ENCODE measurements around the gene CREB5. TPM values are rescaled to one million over a fixed set of nuclear protein-coding genes. Genes with fewer than 3 reads are reported as not detected.

The CREB5 gene
- polyA plus RNA-seq, 1 donor = 12.9 TPM

DNA sequence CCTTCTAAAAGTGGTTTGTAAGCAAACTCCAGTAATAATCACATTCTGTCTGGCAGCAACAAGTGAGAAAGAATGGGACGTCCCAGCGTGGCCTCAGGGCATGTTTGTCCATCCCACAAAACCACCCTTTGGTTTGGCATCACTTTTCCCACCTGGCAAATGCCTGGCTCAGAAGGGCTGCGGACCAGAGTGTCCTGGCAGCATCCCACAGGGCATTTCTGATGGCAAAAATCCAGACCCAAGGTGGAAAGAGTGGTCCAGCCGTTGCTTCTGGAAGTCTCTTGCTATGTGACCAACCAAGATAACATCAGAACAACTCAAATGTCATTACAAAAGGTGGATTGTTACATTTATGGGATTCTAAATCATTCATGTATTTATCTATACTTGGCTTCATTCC lies 174.4 kb downstream of the CREB5 start:
- no peak overlapping the region for H3K4me3 ChIP-seq (ENCODE audit: low read length)
- WGBS (ENCODE audit: insufficient coverage, low lambda C conversion rate) = 90% methylated on average over 2 of the region's 4 CpGs
- H3K36me3 ChIP-seq (ENCODE audit: control insufficient read depth, insufficient read depth, low read length) = no peaks in the 10 kb centered on the region
- H3K4me1 ChIP-seq (ENCODE audit: control insufficient read depth, insufficient read depth, low read length) = no peaks in the 10 kb centered on the region
- no peak for DNase-seq
- H3K27me3 ChIP-seq (ENCODE audit: control insufficient read depth, insufficient read depth, low read length) = peaks cover 2% of the 10 kb centered on the region
- no peak overlapping the region for H3K27ac ChIP-seq (ENCODE audit: low read length)
- no peaks in the 10 kb centered on the region for H3K9me3 ChIP-seq (ENCODE audit: control insufficient read depth, low read depth, low read length)

DNA sequence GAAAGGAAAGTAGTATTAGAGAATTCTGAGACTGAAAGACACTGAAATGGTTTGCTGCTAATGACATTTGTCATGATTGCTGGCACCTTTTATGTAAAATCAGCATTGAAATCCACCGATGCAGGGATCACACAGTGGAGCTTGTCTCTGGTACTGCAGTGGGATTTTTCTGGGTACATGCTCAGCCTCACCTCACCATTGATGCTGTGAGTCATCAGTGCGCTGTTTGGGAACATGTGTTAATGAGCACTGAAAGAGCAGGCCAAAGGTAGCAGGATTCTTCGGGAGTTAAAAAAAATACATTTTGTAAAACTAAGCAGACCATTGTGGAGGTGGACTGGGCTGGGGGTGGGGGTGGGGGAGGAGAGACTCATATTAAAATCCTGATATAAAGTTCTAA lies 174.9 kb downstream of the CREB5 start:
- Histone ChIP-seq H3K27me3 (ENCODE audit: control insufficient read depth, insufficient read depth, low read length) (peaks cover 2% of the 10 kb centered on the region), H3K9me3 (ENCODE audit: control insufficient read depth, low read depth, low read length) (no peaks in the 10 kb centered on the region), H3K4me3 (ENCODE audit: low read length) (no peak overlapping the region), H3K4me1 (ENCODE audit: control insufficient read depth, insufficient read depth, low read length) (no peaks in the 10 kb centered on the region), H3K27ac (ENCODE audit: low read length) (no peak overlapping the region), H3K36me3 (ENCODE audit: control insufficient read depth, insufficient read depth, low read length) (no peaks in the 10 kb centered on the region)
- DNase-seq = no peak
- WGBS (ENCODE audit: insufficient coverage, low lambda C conversion rate) = no CpG with 5 or more reads among the region's 3 CpGs

DNA sequence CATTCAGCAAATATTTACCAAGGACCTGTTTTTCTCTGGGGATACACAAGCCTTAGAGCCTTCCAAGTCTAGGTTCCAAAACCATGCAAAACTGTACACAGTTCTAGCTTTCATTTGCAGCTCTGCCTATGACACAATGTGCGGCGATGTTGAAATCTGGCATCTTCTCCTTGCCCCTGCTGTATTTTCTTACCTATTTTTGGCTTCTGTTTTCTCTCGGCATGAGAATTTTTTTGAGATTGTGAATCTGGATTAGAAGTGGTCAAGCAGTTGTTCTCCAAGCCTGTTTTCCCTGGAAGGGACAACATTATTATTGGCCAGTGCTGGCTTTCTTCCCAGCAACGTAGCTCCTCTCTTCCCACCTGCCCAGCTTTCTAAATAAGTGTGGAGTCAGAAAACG lies 176.3 kb downstream of the CREB5 start:
- H3K4me1 ChIP-seq (ENCODE audit: control insufficient read depth, insufficient read depth, low read length) = no peaks in the 10 kb centered on the region
- H3K36me3 ChIP-seq (ENCODE audit: control insufficient read depth, insufficient read depth, low read length) = no peaks in the 10 kb centered on the region
- no peak overlapping the region for H3K27ac ChIP-seq (ENCODE audit: low read length)
- H3K27me3 ChIP-seq (ENCODE audit: control insufficient read depth, insufficient read depth, low read length) = peaks cover 2% of the 10 kb centered on the region
- H3K4me3 ChIP-seq (ENCODE audit: low read length) = no peak overlapping the region
- no peaks in the 10 kb centered on the region for H3K9me3 ChIP-seq (ENCODE audit: control insufficient read depth, low read depth, low read length)
- WGBS (ENCODE audit: insufficient coverage, low lambda C conversion rate) = 40% methylated on average over 1 of the region's 5 CpGs
- no peak for DNase-seq

DNA sequence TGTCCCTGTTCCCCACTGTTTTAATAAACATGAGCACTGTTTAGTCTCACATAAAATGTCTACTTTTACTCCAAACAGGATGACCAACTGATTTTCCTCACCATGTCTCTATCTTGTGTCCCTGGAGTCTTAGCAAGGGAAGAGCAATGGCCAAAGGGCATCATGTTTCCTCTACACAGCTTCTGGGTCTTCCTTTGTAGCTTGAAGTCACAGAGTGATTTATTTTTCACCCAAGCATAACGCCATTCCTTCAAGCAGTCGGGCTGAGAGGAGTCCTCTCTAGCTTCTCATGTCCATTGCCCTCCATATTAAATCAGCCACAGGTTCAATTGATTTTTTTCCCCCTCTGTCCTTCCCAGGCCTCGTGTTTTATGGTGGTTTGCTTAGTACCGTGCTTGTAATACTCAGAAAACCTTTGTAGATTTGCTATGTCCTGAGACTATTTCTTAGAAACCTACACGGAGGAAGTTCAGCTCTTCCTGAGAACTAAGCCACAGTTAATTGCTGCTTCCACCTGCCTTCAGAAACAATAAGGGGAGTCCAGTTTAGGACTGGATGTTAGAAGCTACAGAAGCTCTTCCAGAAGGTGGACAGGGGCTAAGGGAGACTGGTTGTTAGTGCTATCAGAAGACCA lies 178.8 kb downstream of the CREB5 start:
- H3K4me3 ChIP-seq (ENCODE audit: low read length) = no peak overlapping the region
- no peak for DNase-seq
- no peaks in the 10 kb centered on the region for H3K4me1 ChIP-seq (ENCODE audit: control insufficient read depth, insufficient read depth, low read length)
- H3K36me3 ChIP-seq (ENCODE audit: control insufficient read depth, insufficient read depth, low read length) = no peaks in the 10 kb centered on the region
- no peaks in the 10 kb centered on the region for H3K27me3 ChIP-seq (ENCODE audit: control insufficient read depth, insufficient read depth, low read length)
- no peaks in the 10 kb centered on the region for H3K9me3 ChIP-seq (ENCODE audit: control insufficient read depth, low read depth, low read length)
- H3K27ac ChIP-seq (ENCODE audit: low read length) = no peak overlapping the region
- WGBS (ENCODE audit: insufficient coverage, low lambda C conversion rate) = no CpG with 5 or more reads among the region's 5 CpGs

DNA sequence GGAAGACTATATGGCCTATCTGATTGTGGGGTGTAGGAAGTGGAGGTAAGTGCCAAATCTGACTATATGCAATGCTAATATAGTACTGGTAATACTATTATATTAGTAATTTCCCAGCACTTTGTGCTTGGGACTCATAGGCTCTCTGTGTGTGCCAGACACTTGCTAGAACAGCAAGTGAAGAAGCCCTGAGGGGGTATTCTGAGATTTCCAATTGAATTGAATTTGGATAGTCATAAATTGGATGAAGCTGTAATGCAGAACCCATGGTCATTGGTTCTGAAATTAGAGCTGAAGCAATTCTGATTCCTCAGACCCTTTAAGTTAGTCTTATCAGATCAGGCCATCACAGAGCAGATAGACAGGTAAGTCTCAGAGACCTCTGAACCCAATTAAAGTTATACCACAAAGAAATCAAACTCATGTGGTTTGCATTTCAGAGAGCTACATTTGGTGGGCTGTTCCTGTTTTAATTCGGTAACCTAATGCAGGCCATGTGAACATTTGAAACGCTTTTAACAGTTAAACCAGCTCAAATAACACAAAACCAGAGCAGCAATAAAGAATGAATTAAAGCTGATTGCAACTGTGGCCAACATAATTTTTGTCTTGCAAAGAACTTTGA lies 179.5 kb downstream of the CREB5 start:
- Histone ChIP-seq H3K27ac (ENCODE audit: low read length) (no peak overlapping the region), H3K4me1 (ENCODE audit: control insufficient read depth, insufficient read depth, low read length) (no peaks in the 10 kb centered on the region), H3K9me3 (ENCODE audit: control insufficient read depth, low read depth, low read length) (no peaks in the 10 kb centered on the region), H3K36me3 (ENCODE audit: control insufficient read depth, insufficient read depth, low read length) (no peaks in the 10 kb centered on the region), H3K27me3 (ENCODE audit: control insufficient read depth, insufficient read depth, low read length) (no peaks in the 10 kb centered on the region), H3K4me3 (ENCODE audit: low read length) (no peak overlapping the region)
- WGBS (ENCODE audit: insufficient coverage, low lambda C conversion rate) = no CpG with 5 or more reads among the region's 2 CpGs
- no peak for DNase-seq

DNA sequence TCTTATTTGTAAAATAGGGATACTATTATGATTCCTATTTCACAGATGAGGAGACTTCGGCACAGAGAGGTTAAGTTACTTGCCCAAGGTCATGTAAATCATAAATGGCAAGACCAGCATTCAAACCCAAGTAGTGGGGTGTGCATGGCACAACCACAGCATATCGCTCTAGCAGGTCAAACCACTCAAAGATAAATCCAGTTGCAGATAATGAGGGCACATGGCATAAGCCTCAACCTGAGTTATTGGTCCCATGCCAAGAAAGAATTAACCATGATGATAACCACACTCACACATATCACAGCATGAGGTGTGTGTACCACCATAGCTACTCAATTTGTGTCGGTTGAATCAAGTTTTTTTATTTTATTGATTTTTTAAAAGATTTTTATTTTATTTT lies 180.5 kb downstream of the CREB5 start:
- Histone ChIP-seq H3K27ac (ENCODE audit: low read length) (no peak overlapping the region), H3K27me3 (ENCODE audit: control insufficient read depth, insufficient read depth, low read length) (no peaks in the 10 kb centered on the region), H3K4me1 (ENCODE audit: control insufficient read depth, insufficient read depth, low read length) (no peaks in the 10 kb centered on the region), H3K36me3 (ENCODE audit: control insufficient read depth, insufficient read depth, low read length) (no peaks in the 10 kb centered on the region), H3K9me3 (ENCODE audit: control insufficient read depth, low read depth, low read length) (no peaks in the 10 kb centered on the region), H3K4me3 (ENCODE audit: low read length) (no peak overlapping the region)
- no peak for DNase-seq
- 100% methylated on average over 1 of the region's 3 CpGs for whole genome bisulfite sequencing (ENCODE audit: insufficient coverage, low lambda C conversion rate)

DNA sequence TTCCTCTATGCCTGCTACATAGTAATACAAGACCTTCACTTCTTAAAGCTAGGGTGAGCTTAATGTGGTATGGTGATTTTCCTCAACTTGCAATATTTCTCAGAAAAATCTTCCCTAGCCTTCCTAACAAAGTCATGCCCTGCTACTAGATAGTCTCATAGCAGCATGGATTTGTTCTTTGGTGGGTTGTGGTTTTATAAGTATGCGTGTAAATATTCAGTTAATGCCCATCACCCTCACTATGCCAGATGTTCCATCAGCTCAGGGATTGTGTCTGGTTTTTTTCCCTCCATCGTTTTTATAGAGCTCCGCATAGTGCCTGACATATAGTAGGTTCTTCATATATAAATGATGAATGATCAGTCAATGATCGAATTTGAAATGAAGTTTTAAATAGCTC lies 182.8 kb downstream of the CREB5 start:
- no peak overlapping the region for H3K4me3 ChIP-seq (ENCODE audit: low read length)
- WGBS (ENCODE audit: insufficient coverage, low lambda C conversion rate) = 93% methylated on average over 3 of the region's 4 CpGs
- H3K4me1 ChIP-seq (ENCODE audit: control insufficient read depth, insufficient read depth, low read length) = no peaks in the 10 kb centered on the region
- H3K9me3 ChIP-seq (ENCODE audit: control insufficient read depth, low read depth, low read length) = no peaks in the 10 kb centered on the region
- H3K27ac ChIP-seq (ENCODE audit: low read length) = no peak overlapping the region
- peaks cover 5% of the 10 kb centered on the region for H3K27me3 ChIP-seq (ENCODE audit: control insufficient read depth, insufficient read depth, low read length)
- no peak for DNase-seq
- no peaks in the 10 kb centered on the region for H3K36me3 ChIP-seq (ENCODE audit: control insufficient read depth, insufficient read depth, low read length)

DNA sequence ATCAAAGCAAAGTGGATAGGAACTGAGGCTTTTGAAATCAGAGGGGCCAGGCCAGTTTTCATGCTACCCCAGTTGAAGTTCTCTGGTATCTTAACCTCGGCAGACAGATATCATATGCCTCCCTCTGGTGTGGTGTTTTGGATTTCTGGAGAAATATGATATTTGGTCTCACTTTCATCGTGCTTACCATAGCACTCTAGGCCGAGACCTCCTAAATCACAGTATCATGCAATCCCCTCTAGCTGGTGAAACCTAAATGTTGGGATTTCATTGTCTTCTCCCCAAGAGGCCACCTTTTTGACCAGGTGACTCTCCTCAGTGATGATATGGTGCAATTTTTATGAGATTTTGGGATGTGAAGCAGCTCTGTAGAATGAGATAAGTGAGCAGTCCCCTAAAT lies 183.5 kb downstream of the CREB5 start:
- H3K9me3 ChIP-seq (ENCODE audit: control insufficient read depth, low read depth, low read length) = no peaks in the 10 kb centered on the region
- no peak for DNase-seq
- WGBS (ENCODE audit: insufficient coverage, low lambda C conversion rate) = no CpG with 5 or more reads among the region's 3 CpGs
- H3K36me3 ChIP-seq (ENCODE audit: control insufficient read depth, insufficient read depth, low read length) = no peaks in the 10 kb centered on the region
- no peak overlapping the region for H3K27ac ChIP-seq (ENCODE audit: low read length)
- H3K4me1 ChIP-seq (ENCODE audit: control insufficient read depth, insufficient read depth, low read length) = no peaks in the 10 kb centered on the region
- no peak overlapping the region for H3K4me3 ChIP-seq (ENCODE audit: low read length)
- peaks cover 5% of the 10 kb centered on the region for H3K27me3 ChIP-seq (ENCODE audit: control insufficient read depth, insufficient read depth, low read length)

DNA sequence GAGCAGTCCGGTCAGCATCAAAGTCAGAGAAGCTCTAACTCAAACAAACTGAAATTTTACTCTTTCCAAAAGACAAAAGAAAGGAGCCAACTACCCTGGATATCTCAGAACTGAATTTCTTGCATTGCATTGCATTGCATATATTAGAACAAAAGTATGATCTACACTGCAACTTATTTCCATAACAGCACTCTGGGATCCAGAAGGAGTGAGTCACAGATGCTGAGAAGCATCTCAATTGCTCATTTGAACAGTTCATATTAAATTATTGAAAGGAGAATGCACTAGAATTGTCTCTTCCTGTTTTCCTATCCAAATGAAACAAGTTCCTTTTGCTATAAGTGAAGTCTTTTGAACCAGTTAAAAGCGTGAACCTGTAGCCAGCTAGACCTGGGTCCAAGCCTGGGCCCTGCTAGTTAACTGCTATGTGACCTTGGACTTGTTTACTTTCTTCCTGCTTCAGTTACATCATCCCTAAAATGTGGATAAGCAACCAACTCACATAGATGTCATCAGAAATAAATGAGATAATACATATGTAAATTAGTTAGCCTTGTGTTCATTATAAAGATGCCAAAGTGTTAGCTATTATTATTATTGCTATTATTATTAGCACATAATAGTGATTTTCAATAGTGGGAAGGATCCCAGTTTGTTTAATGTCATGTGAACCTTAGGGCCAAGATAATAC lies 184.1 kb downstream of the CREB5 start:
- H3K27me3 ChIP-seq (ENCODE audit: control insufficient read depth, insufficient read depth, low read length) = peaks cover 5% of the 10 kb centered on the region
- no peak overlapping the region for H3K4me3 ChIP-seq (ENCODE audit: low read length)
- H3K4me1 ChIP-seq (ENCODE audit: control insufficient read depth, insufficient read depth, low read length) = no peaks in the 10 kb centered on the region
- H3K27ac ChIP-seq (ENCODE audit: low read length) = no peak overlapping the region
- no peak for DNase-seq
- WGBS (ENCODE audit: insufficient coverage, low lambda C conversion rate) = 100% methylated on average over 1 of the region's 2 CpGs
- H3K9me3 ChIP-seq (ENCODE audit: control insufficient read depth, low read depth, low read length) = no peaks in the 10 kb centered on the region
- H3K36me3 ChIP-seq (ENCODE audit: control insufficient read depth, insufficient read depth, low read length) = no peaks in the 10 kb centered on the region

DNA sequence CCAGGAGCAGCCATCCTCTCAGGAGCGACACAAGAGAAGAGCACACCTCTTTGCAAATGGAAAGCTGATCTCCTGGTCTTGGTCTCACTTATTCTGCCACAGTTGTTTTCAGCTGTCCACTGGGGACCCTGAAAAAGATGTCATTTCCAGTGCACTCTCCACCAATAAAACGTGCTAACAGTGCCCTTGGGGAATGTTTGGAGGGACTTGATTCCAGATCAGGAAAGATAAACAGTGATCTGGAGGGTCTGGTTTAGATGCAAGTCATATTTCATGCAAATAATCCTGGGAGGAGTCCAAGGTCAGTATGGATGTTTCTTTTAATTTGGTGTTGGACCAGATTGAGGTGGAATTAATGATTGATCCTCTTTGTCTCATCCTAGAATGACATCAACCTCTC lies 185.0 kb downstream of the CREB5 start:
- Histone ChIP-seq H3K4me1 (ENCODE audit: control insufficient read depth, insufficient read depth, low read length) (no peaks in the 10 kb centered on the region), H3K36me3 (ENCODE audit: control insufficient read depth, insufficient read depth, low read length) (no peaks in the 10 kb centered on the region), H3K27ac (ENCODE audit: low read length) (no peak overlapping the region), H3K4me3 (ENCODE audit: low read length) (no peak overlapping the region), H3K9me3 (ENCODE audit: control insufficient read depth, low read depth, low read length) (no peaks in the 10 kb centered on the region), H3K27me3 (ENCODE audit: control insufficient read depth, insufficient read depth, low read length) (peaks cover 5% of the 10 kb centered on the region)
- WGBS (ENCODE audit: insufficient coverage, low lambda C conversion rate) = no CpG with 5 or more reads among the region's 2 CpGs
- DNase-seq = no peak

All from large intestine (tissue), 3 donors.